ENCODE data around the gene IRF2BPL. TPM values are rescaled to one million over a fixed set of nuclear protein-coding genes. Genes with fewer than 3 reads are reported as not detected.
A peak's percentile ranks its signal among the peaks of the same experiment; 100 is the strongest.

Gene IRF2BPL
- total RNA-seq, 1 experiment from 2014 or later: 113 TPM

- ATAC-seq (no peak), DNase-seq (peak; percentile 93)
- no peaks in the 10 kb centered on the region for H3K9me3 ChIP-seq (ENCODE audit: low read length)
- TF ChIP-seq CTCF (conservative IDR thresholded peaks at IDR 0.05; ENCODE audit: low read depth, low read length) (no peak), EZH2phosphoT487 (IDR thresholded peaks at IDR 0.05; ENCODE audit: borderline replicate concordance, low read length) (no peak), EZH2 (IDR thresholded peaks at IDR 0.05; ENCODE audit: low read length, unreplicated experiment) (no peak)
- ChIA-PET CTCF (no interaction called here), POLR2A (ENCODE audit: unreplicated experiment) (interaction anchor here (0.6 kb wide), 2 partner anchors 14 to 124 kb away, joined by 5 to 9 read pairs; no protein-coding TSS in a partner anchor)
- BruUV-seq (replicated peaks): no TSS peak
- H3K4me1 ChIP-seq (ENCODE audit: insufficient read depth, low read length): peaks cover 85% of the 10 kb centered on the region
- H3K36me3 ChIP-seq (ENCODE audit: low read depth, low read length): no peaks in the 10 kb centered on the region
- peak overlapping the region; percentile 85 for H3K9ac ChIP-seq (ENCODE audit: low read length)
- H3F3A ChIP-seq (ENCODE audit: low read length, unreplicated experiment): peaks cover 34% of the 10 kb centered on the region
- no peak overlapping the region for H3K4me3 ChIP-seq (ENCODE audit: low read length)
- intact Hi-C loops (cut with micrococcal nuclease): loop anchor here (2.0 kb wide), 1 partner anchor 25 kb away; no protein-coding TSS in a partner anchor
- H3K9me2 ChIP-seq (replicated peaks; ENCODE audit: low read length): no peaks in the 10 kb centered on the region
- peak overlapping the region; percentile 94 for H3K27ac ChIP-seq (ENCODE audit: low read length)
- H4K20me1 ChIP-seq (ENCODE audit: low read length): no peaks in the 10 kb centered on the region
- peaks cover 13% of the 10 kb centered on the region for H3K79me2 ChIP-seq (ENCODE audit: low read length)
- no peaks in the 10 kb centered on the region for H3K27me3 ChIP-seq (ENCODE audit: low read length)
- peak overlapping the region; percentile 81 for H3K4me2 ChIP-seq (ENCODE audit: low read length)
- no peak overlapping the region for H2AFZ ChIP-seq (ENCODE audit: low read length)
Measured at GRCh38 chr14:77043177-77043983, 14.9 kb upstream of the IRF2BPL start.

GRCh38 chr14:77041881-77042545 lies 13.5 kb upstream of the IRF2BPL start:
- H3F3A ChIP-seq (ENCODE audit: low read length, unreplicated experiment): peaks cover 34% of the 10 kb centered on the region
- peak overlapping the region; percentile 94 for H3K27ac ChIP-seq (ENCODE audit: low read length)
- peaks cover 19% of the 10 kb centered on the region for H3K79me2 ChIP-seq (ENCODE audit: low read length)
- H3K4me2 ChIP-seq (ENCODE audit: low read length): peak overlapping the region; percentile 81
- DNase-seq (peak; percentile 94), ATAC-seq (no peak)
- intact Hi-C loops (cut with micrococcal nuclease): loop anchor here (1.0 to 2.0 kb wide), 2 partner anchors 9 to 27 kb away; no protein-coding TSS in a partner anchor
- peak overlapping the region; percentile 52 for H2AFZ ChIP-seq (ENCODE audit: low read length)
- H3K36me3 ChIP-seq (ENCODE audit: low read depth, low read length): no peaks in the 10 kb centered on the region
- BruUV-seq (replicated peaks): no TSS peak
- H3K4me3 ChIP-seq (ENCODE audit: low read length): peak overlapping the region; percentile 59
- H3K4me1 ChIP-seq (ENCODE audit: insufficient read depth, low read length): peaks cover 98% of the 10 kb centered on the region
- ChIA-PET CTCF (interaction anchor here (1.2 kb wide), 1 partner anchor 18 kb away, joined by 5 read pairs; no protein-coding TSS in a partner anchor), POLR2A (ENCODE audit: unreplicated experiment) (interaction anchor here (0.5 kb wide), 2 partner anchors 13 to 15 kb away, joined by 9 to 12 read pairs; no protein-coding TSS in a partner anchor)
- peak overlapping the region; percentile 85 for H3K9ac ChIP-seq (ENCODE audit: low read length)
- no peaks in the 10 kb centered on the region for H3K9me3 ChIP-seq (ENCODE audit: low read length)
- TF ChIP-seq EZH2phosphoT487 (IDR thresholded peaks at IDR 0.05; ENCODE audit: borderline replicate concordance, low read length): no peak
- TF ChIP-seq CTCF (conservative IDR thresholded peaks at IDR 0.05; ENCODE audit: low read depth, low read length): no peak
- TF ChIP-seq EZH2 (IDR thresholded peaks at IDR 0.05; ENCODE audit: low read length, unreplicated experiment): no peak
- no peaks in the 10 kb centered on the region for H3K27me3 ChIP-seq (ENCODE audit: low read length)
- H4K20me1 ChIP-seq (ENCODE audit: low read length): no peaks in the 10 kb centered on the region
- no peaks in the 10 kb centered on the region for H3K9me2 ChIP-seq (replicated peaks; ENCODE audit: low read length)

All from PC-3 (cell line).